H1 (cell line): ENCODE measurements around the gene RNPS1. TPM values are rescaled to one million over a fixed set of nuclear protein-coding genes. Genes with fewer than 3 reads are reported as not detected.

Experiments used
- CTCF ChIA-PET: fragments of 300-600 bp; sonication (Branson Sonifier 250); formaldehyde crosslinking; loops from one replicate; lab custom pipeline; 2021; ENCODE audit not compliant: partially characterized antibody; lab: Charles Lee
- POLR2A ChIA-PET: fragments of 300-600 bp; sonication (Branson Sonifier 250); formaldehyde crosslinking; loops from one replicate; lab custom pipeline; 2021; ENCODE audit warnings: inconsistent platforms; ENCODE audit not compliant: partially characterized antibody; lab: Charles Lee
- DNase-seq, 2 experiments: peaks; one replicate each; pipeline versions ENCODE4 v3.0.0 to v3.0.0-alpha.2; 2010 to 2022; ENCODE audit warnings: low spot score in 2 of 2, low read depth in 1 of 2, mixed read lengths in 1 of 2
- FAIRE-seq: peaks from 2 replicates; lab custom pipeline; 2011; peaks lifted over from hg19 to GRCh38; lab: Jason Lieb, UNC
- H2AFZ ChIP-seq: 2 replicates; pipeline ENCODE4 v1.8.1; 2012; ENCODE audit warnings: low read length, inconsistent platforms
- H2AK5ac ChIP-seq: 2 replicates; pipeline ENCODE4 v1.6.1; 2013; ENCODE audit warnings: low read depth, low read length
- H2BK120ac ChIP-seq: replicated peaks from 2 replicates; pipeline ENCODE3; 2013; ENCODE audit warnings: low read depth, low read length, inconsistent platforms
- H2BK12ac ChIP-seq: 2 replicates; pipeline ENCODE4 v1.6.1; 2013; ENCODE audit warnings: low read depth, low read length
- H2BK15ac ChIP-seq: 2 replicates; pipeline ENCODE4 v1.6.1; 2013; ENCODE audit warnings: low read length
- H2BK20ac ChIP-seq: 2 replicates; pipeline ENCODE4 v1.6.1; 2013; ENCODE audit warnings: low read length
- H2BK5ac ChIP-seq: 2 replicates; pipeline ENCODE4 v1.6.1; 2013; ENCODE audit warnings: low read depth, low read length
- H3K14ac ChIP-seq: 2 replicates; pipeline ENCODE4 v1.6.1; 2013; ENCODE audit warnings: inconsistent platforms; ENCODE audit not compliant: insufficient read length
- H3K18ac ChIP-seq: 2 replicates; pipeline ENCODE4 v1.6.1; 2013; ENCODE audit warnings: low read length; ENCODE audit errors: extremely low read depth
- H3K23ac ChIP-seq: 2 replicates; pipeline ENCODE4 v1.6.1; 2013; ENCODE audit warnings: inconsistent platforms; ENCODE audit not compliant: insufficient read length
- H3K23me2 ChIP-seq: 2 replicates; pipeline ENCODE4 v1.6.1; 2013; ENCODE audit warnings: low read depth, low read length
- H3K27ac ChIP-seq: 2 replicates; pipeline ENCODE4 v1.6.1; 2011; ENCODE audit warnings: low read depth, low read length, inconsistent platforms
- H3K27me3 ChIP-seq, 4 experiments: replicated peaks in 1 of 4; 1 replicate in 1 of 4; 2 replicates in 3 of 4; pipeline versions ENCODE4 v1.6.1 to v1.8.1; 2011 to 2013; ENCODE audit warnings: low read length in 3 of 4, mild to moderate bottlenecking in 3 of 4, inconsistent platforms in 2 of 4, mixed read lengths in 2 of 4, moderate library complexity in 1 of 4; ENCODE audit not compliant: control insufficient read depth in 3 of 4, insufficient read depth in 3 of 4; ENCODE audit errors: extremely low read depth in 1 of 4
- H3K36me3 ChIP-seq, 4 experiments: 2 replicates each; pipeline versions ENCODE4 v1.6.1 to v1.8.1; 2011 to 2013; ENCODE audit warnings: mild to moderate bottlenecking in 4 of 4, low read length in 3 of 4, moderate library complexity in 2 of 4, control low read depth in 1 of 4, inconsistent platforms in 1 of 4; ENCODE audit not compliant: insufficient read depth in 4 of 4, control insufficient read depth in 2 of 4
- H3K4ac ChIP-seq: replicated peaks from 2 replicates; pipeline ENCODE3; 2013; ENCODE audit warnings: low read length, low read depth, mixed read lengths, inconsistent platforms; ENCODE audit not compliant: insufficient read length
- H3K4me1 ChIP-seq, 4 experiments: replicated peaks in 1 of 4; 1 replicate in 1 of 4; 2 replicates in 3 of 4; pipeline versions ENCODE4 v1.6.1 to v1.8.1; 2011 to 2013; ENCODE audit warnings: low read length in 3 of 4, inconsistent platforms in 2 of 4, mixed read lengths in 1 of 4; ENCODE audit not compliant: insufficient read depth in 4 of 4, control insufficient read depth in 3 of 4
- H3K4me2 ChIP-seq, 2 experiments: 2 replicates each; pipeline versions ENCODE4 v1.6.1 to v1.8.1; 2011 to 2013; ENCODE audit warnings: low read depth in 2 of 2, low read length in 2 of 2, control low read depth in 1 of 2, inconsistent platforms in 1 of 2, mild to moderate bottlenecking in 1 of 2; ENCODE audit not compliant: insufficient read depth in 1 of 2
- H3K4me3 ChIP-seq, 4 experiments: fragments of 200-600, 300-600 bp in 1 of 4; sonication (generic), shearing (Covaris generic), sonication (Bioruptor Twin) in 1 of 4; 2 replicates each; pipeline versions ENCODE4 v1.5.1 to v1.8.1; 2011 to 2016; ENCODE audit warnings: low read length in 4 of 4, low read depth in 3 of 4, control low read depth in 2 of 4, inconsistent platforms in 2 of 4, mild to moderate bottlenecking in 2 of 4, mixed read lengths in 1 of 4, moderate library complexity in 1 of 4; ENCODE audit not compliant: insufficient read depth in 2 of 4; ENCODE audit errors: extremely low read depth in 1 of 4
- H3K56ac ChIP-seq: replicated peaks from 2 replicates; pipeline ENCODE3; 2013; ENCODE audit warnings: low read depth, mild to moderate bottlenecking, mixed read lengths, low read length, inconsistent platforms; ENCODE audit not compliant: insufficient read length
- H3K79me1 ChIP-seq: 2 replicates; pipeline ENCODE4 v1.6.1; 2013; ENCODE audit warnings: low read depth, low read length, control low read depth
- H3K79me2 ChIP-seq, 2 experiments: 2 replicates each; pipeline versions ENCODE4 v1.6.1 to v1.8.1; 2012 to 2013; ENCODE audit warnings: low read length in 2 of 2, mild to moderate bottlenecking in 2 of 2, inconsistent platforms in 1 of 2; ENCODE audit not compliant: insufficient read depth in 2 of 2, control insufficient read depth in 1 of 2
- H3K9ac ChIP-seq, 4 experiments: replicated peaks in 1 of 4; 1 replicate in 1 of 4; 2 replicates in 3 of 4; pipeline versions ENCODE4 v1.6.1 to v1.8.1; 2011 to 2013; ENCODE audit warnings: low read depth in 3 of 4, low read length in 3 of 4, control low read depth in 2 of 4, mild to moderate bottlenecking in 2 of 4, moderate library complexity in 2 of 4, inconsistent platforms in 1 of 4; ENCODE audit errors: extremely low read depth in 1 of 4
- H3K9me3 ChIP-seq, 2 experiments: 2 replicates each; pipeline versions ENCODE4 v1.6.1 to v1.8.1; 2012 to 2013; ENCODE audit warnings: mild to moderate bottlenecking in 2 of 2, moderate library complexity in 2 of 2, control low read depth in 1 of 2, inconsistent platforms in 1 of 2, low read depth in 1 of 2, low read length in 1 of 2, mixed read lengths in 1 of 2; ENCODE audit not compliant: insufficient read depth in 2 of 2
- H4K20me1 ChIP-seq, 2 experiments: replicated peaks in 1 of 2; 2 replicates each; pipeline versions ENCODE3 to v1.8.1; 2011 to 2013; ENCODE audit warnings: inconsistent platforms in 2 of 2, low read length in 2 of 2, mild to moderate bottlenecking in 1 of 2; ENCODE audit not compliant: insufficient read depth in 2 of 2, control insufficient read depth in 1 of 2
- H4K5ac ChIP-seq: 2 replicates; pipeline ENCODE4 v1.6.1; 2013; ENCODE audit warnings: low read length, low read depth, mixed read lengths, inconsistent platforms; ENCODE audit not compliant: insufficient read length
- H4K8ac ChIP-seq: 2 replicates; pipeline ENCODE4 v1.8.0; 2013; ENCODE audit warnings: mild to moderate bottlenecking, moderate library complexity, low read length, inconsistent platforms; ENCODE audit not compliant: insufficient read depth; ENCODE audit errors: extremely low read depth
- H4K91ac ChIP-seq: replicated peaks from 2 replicates; pipeline ENCODE3; 2013; ENCODE audit warnings: low read length, mixed read lengths, inconsistent platforms; ENCODE audit not compliant: insufficient read length
- BCL11A ChIP-seq, 2 experiments: IDR thresholded peaks; one replicate each; pipeline ENCODE4 v1.6.1; 2011; ENCODE audit warnings: low read depth in 2 of 2, low read length in 2 of 2, mild to moderate bottlenecking in 2 of 2
- CBX5 ChIP-seq: fragments of 300-800, 300-1000 bp; sonication (generic); IDR thresholded peaks from 2 replicates; pipeline ENCODE4 v1.7.1; 2016; ENCODE audit warnings: antibody characterized with exemption, low read length, low read depth
- CEBPB ChIP-seq: IDR thresholded peaks from 2 replicates; pipeline ENCODE4 v1.6.1; 2012; ENCODE audit warnings: low read depth, low read length
- CHD1 ChIP-seq: IDR thresholded peaks from 2 replicates; pipeline ENCODE4 v1.6.1; 2012; ENCODE audit warnings: low read depth, low read length, improper control_type of control experiment
- CREB1 ChIP-seq: IDR thresholded peaks from 2 replicates; pipeline ENCODE4 v1.6.1; 2012; ENCODE audit warnings: inconsistent platforms
- CTBP2 ChIP-seq: IDR thresholded peaks from 2 replicates; pipeline ENCODE4 v1.7.0; 2011; ENCODE audit warnings: borderline replicate concordance, mild to moderate bottlenecking, moderate library complexity, mixed read lengths, low read length; ENCODE audit not compliant: insufficient read depth, insufficient read length
- GABPA ChIP-seq: IDR thresholded peaks from 2 replicates; pipeline ENCODE4 v1.6.1; 2011; ENCODE audit warnings: mild to moderate bottlenecking, low read length, moderate library complexity, borderline replicate concordance; ENCODE audit not compliant: insufficient read depth
- KDM4A ChIP-seq: IDR thresholded peaks from one replicate; pipeline ENCODE4 v1.7.1; 2012; ENCODE audit warnings: low read depth, mild to moderate bottlenecking, moderate library complexity, low read length, inconsistent platforms; ENCODE audit not compliant: severe bottlenecking
- RAD21 ChIP-seq, 2 experiments: IDR thresholded peaks in 1 of 2; conservative IDR thresholded peaks in 1 of 2; 2 replicates each; pipeline ENCODE4 v1.6.1; 2011; ENCODE audit warnings: low read depth in 2 of 2, low read length in 2 of 2, improper control_type of control experiment in 1 of 2, inconsistent platforms in 1 of 2, mild to moderate bottlenecking in 1 of 2, moderate library complexity in 1 of 2
- RBBP5 ChIP-seq: IDR thresholded peaks from 2 replicates; pipeline ENCODE4 v1.7.1; 2012; ENCODE audit warnings: low read depth, mild to moderate bottlenecking, inconsistent platforms, low read length, moderate library complexity, borderline replicate concordance
- SP2 ChIP-seq: IDR thresholded peaks from 2 replicates; pipeline ENCODE4 v1.6.1; 2012; ENCODE audit warnings: mild to moderate bottlenecking, low read length, inconsistent platforms
- YY1 ChIP-seq: IDR thresholded peaks from 2 replicates; pipeline ENCODE4 v1.6.1; 2011; ENCODE audit warnings: low read depth, mild to moderate bottlenecking, low read length
- WGBS, 2 experiments: shearing (Covaris generic) in 1 of 2; methylation state at CpG; one replicate each; pipeline versions ENCODE4 v1.1.6 to v1.1.7; 2013 to 2015; ENCODE audit warnings: low lambda C conversion rate in 2 of 2, mixed read lengths in 2 of 2, inconsistent platforms in 1 of 2, low coverage in 1 of 2, missing lambda C conversion rate in 1 of 2; ENCODE audit not compliant: insufficient replicate concordance in 2 of 2, insufficient coverage in 1 of 2, insufficient read length in 1 of 2; ENCODE audit errors: extremely low coverage in 1 of 2, missing lambda C conversion rate in 1 of 2; 5-methylcytosine and 5-hydroxymethylcytosine counted together
- polyA plus RNA-seq, 7 experiments: library from polyadenylated mRNA; depleted of rRNA in 3 of 7; stranded (reverse) in 5 of 7; unstranded in 2 of 7; fragments of >200 nt in 5 of 7; fragments of 200-250 nt in 2 of 7; gene quantifications; 1 replicate in 5 of 7; 2 replicates in 1 of 7; 4 replicates in 1 of 7; pipeline versions ENCODE4 v1.2.1 to v1.2.3, GENCODE V29; 2011 to 2013; ENCODE audit warnings: missing spikeins in 2 of 7, mixed read lengths in 2 of 7
- total RNA-seq: library from RNA; stranded (reverse); fragmentation: NEBNext Ultra II Directional; extraction: Animal tissue kit (Norgen Biotek cat#: 25700); gene quantifications from 2 replicates; pipeline ENCODE4 v1.2.1, GENCODE V29; 2021
- TF ChIP-seq, protein P1 (sequence below): IDR thresholded peaks from 2 replicates; pipeline ENCODE4 v1.6.1; 2011; ENCODE audit warnings: low read depth, mild to moderate bottlenecking, low read length; ENCODE audit not compliant: insufficient read depth

The RNPS1 gene
- total and polyA plus RNA-seq, 2 of the 8 experiments (the other 6 are each of a cell fraction or from before 2014, with no cell fraction given): 330 to 350 TPM

DNA sequence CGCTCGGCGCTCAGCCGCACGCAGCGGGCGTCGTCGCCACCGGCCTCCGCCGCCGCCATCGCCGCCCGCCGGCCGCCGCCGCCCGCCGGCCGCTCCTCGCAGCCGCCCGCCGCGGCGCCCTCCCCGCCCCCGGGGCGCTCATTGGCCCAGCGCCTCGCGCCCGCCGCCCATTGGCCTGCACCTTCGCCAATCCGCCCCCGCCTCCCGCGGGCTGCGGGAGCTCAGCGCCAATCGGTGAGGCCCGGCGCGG is 53.3 kb downstream of the RNPS1 start, which contains the start of gene PGP:
TSS of gene PGP (minus strand) at position 122 of the 250 bp plus-strand sequence. CDS start at position 59, 63 bp downstream.
- Histone ChIP-seq H3K23ac (no peak within 1 kb of the TSS), H4K8ac (peak within 1 kb of the TSS; percentile 99), H3K4me1 (peaks cover 0 to 17% (median 5%) of the 10 kb centered on the region in 4 experiments; a peak in 5 of 7 replicates), H4K20me1 (peaks cover 8 to 36% of the 10 kb centered on the region in 2 experiments), H3K4me2 (peak within 1 kb of the TSS; percentile 80 to 84), H3K14ac (no peak within 1 kb of the TSS), H3K36me3 (peaks cover 4 to 13% (median 7%) of the 10 kb centered on the region in 4 experiments; a peak in 5 of 8 replicates), H4K91ac (peak within 1 kb of the TSS; percentile 99), H3K18ac (peak within 1 kb of the TSS; percentile 85), H3K9me3 (no peaks in the 10 kb centered on the region), H3K9ac (peak within 1 kb of the TSS; percentile 92 to 97 (median 94)), H2AFZ (peak within 1 kb of the TSS; percentile 48; the same call in 1 of the 2 replicates), H3K56ac (peak within 1 kb of the TSS; percentile 99), H2BK5ac (peak within 1 kb of the TSS; percentile 99), H4K5ac (peak within 1 kb of the TSS; percentile 95), H3K27ac (peak within 1 kb of the TSS; percentile 94), H3K23me2 (peaks cover 9% of the 10 kb centered on the region), H3K4me3 (peak within 1 kb of the TSS; percentile 80 to 98 (median 90)), H2BK12ac (peak within 1 kb of the TSS; percentile 87; the same call in 1 of the 2 replicates), H3K4ac (peak within 1 kb of the TSS; percentile 99), H3K27me3 (no peaks in the 10 kb centered on the region), H3K79me1 (peaks cover 4% of the 10 kb centered on the region), H2AK5ac (peak within 1 kb of the TSS; percentile 66; the same call in 1 of the 2 replicates), H2BK20ac (no peak within 1 kb of the TSS), H2BK15ac (no peak within 1 kb of the TSS), H2BK120ac (peak within 1 kb of the TSS; percentile 75), H3K79me2 (peaks cover 3 to 18% of the 10 kb centered on the region in 2 experiments; a peak in 3 of 4 replicates)
- DNase-seq (no peak), FAIRE-seq (no peak)
- CTCF ChIA-PET: interaction anchor here (0.6 to 1.0 kb wide), 2 partner anchors 15 to 37 kb away, joined by 3 read pairs; no protein-coding TSS in a partner anchor
- 0% methylated on average over 14 of the region's 48 CpGs; no CpG with 5 or more reads in 1 of the 2 experiments for WGBS, 2 experiments
- POLR2A ChIA-PET: interaction anchor here (0.6 to 15.1 kb wide), 23 partner anchors 8 to 318 kb away, joined by 3 to 156 read pairs (median 4); partner anchors contain the start of genes DNASE1L2, E4F1, ECI1 and TRAF7
- no peak for TF ChIP-seq BCL11A (IDR thresholded peaks at IDR 0.05; ENCODE audit: low read depth in 2 of 2, low read length in 2 of 2)
- TF ChIP-seq RBBP5: no peak; the same call in 1 of the 2 replicates
- no peak for TF ChIP-seq GABPA
- TF ChIP-seq CEBPB: no peak
- no peak for TF ChIP-seq CHD1
- TF ChIP-seq KDM4A: peak; percentile 20
- no peak for TF ChIP-seq CBX5
- no peak for TF ChIP-seq CREB1
- TF ChIP-seq YY1: peak; percentile 19; the same call in 1 of the 2 replicates
- TF ChIP-seq RAD21 (IDR thresholded peaks at IDR 0.05 in 1 of 2, conservative IDR thresholded peaks at IDR 0.05 in 1 of 2; ENCODE audit: low read depth in 2 of 2, low read length in 2 of 2): no peak
- no peak for TF ChIP-seq CTBP2
- TF ChIP-seq, protein P1, sequence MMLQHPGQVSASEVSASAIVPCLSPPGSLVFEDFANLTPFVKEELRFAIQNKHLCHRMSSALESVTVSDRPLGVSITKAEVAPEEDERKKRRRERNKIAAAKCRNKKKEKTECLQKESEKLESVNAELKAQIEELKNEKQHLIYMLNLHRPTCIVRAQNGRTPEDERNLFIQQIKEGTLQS: no peak
- peak; percentile 68 for TF ChIP-seq SP2
